AG09309 (cell line): ENCODE data around the gene CGRRF1.

ENCODE experiments used
- DNase-seq: peaks from one replicate; pipeline ENCODE4 v3.0.0-alpha.2; 2010; ENCODE audit warnings: low read depth
- H3K4me3 ChIP-seq: 2 replicates; pipeline ENCODE4 v1.5.1; 2011; ENCODE audit warnings: mild to moderate bottlenecking, low read depth, low read length, moderate library complexity; ENCODE audit not compliant: control insufficient read depth
- CTCF ChIP-seq: IDR thresholded peaks from 2 replicates; pipeline ENCODE4 v1.5.1; 2011; ENCODE audit warnings: mild to moderate bottlenecking, low read depth, low read length, inconsistent platforms; ENCODE audit not compliant: insufficient read depth, control insufficient read depth; ENCODE audit errors: missing control alignments

Gene CGRRF1

GRCh38 chr14:54577494-54577893, 67.8 kb downstream of the CGRRF1 start:
- TF ChIP-seq CTCF: no peak

GRCh38 chr14:54577977-54578376, 68.3 kb downstream of the CGRRF1 start:
- DNase-seq: no peak
- H3K4me3 ChIP-seq: no peak overlapping the region
- no peak for TF ChIP-seq CTCF

More at GRCh38 chr14:54577494-54577893, 67.8 kb downstream of the CGRRF1 start:
- no peak overlapping the region for H3K4me3 ChIP-seq
- DNase-seq: no peak

GRCh38 chr14:54579621-54580020, 69.9 kb downstream of the CGRRF1 start:
- no peak for DNase-seq
- no peak overlapping the region for H3K4me3 ChIP-seq
- no peak for TF ChIP-seq CTCF

- TF ChIP-seq CTCF: no peak
- no peak overlapping the region for H3K4me3 ChIP-seq
- no peak for DNase-seq
Observed at GRCh38 chr14:54580933-54581332, 71.2 kb downstream of the CGRRF1 start.

- no peak overlapping the region for H3K4me3 ChIP-seq
- TF ChIP-seq CTCF: no peak
- no peak for DNase-seq
Observed at GRCh38 chr14:54582334-54582733, 72.6 kb downstream of the CGRRF1 start.

- TF ChIP-seq CTCF: no peak
- H3K4me3 ChIP-seq: no peak overlapping the region
- DNase-seq: no peak
Observed at GRCh38 chr14:54584097-54584496, 74.4 kb downstream of the CGRRF1 start.

GRCh38 chr14:54585214-54585613, 75.5 kb downstream of the CGRRF1 start:
- no peak for TF ChIP-seq CTCF
- H3K4me3 ChIP-seq: no peak overlapping the region
- no peak for DNase-seq
